HG03565 (cell line): ENCODE data around the gene NOS1AP.

ENCODE experiments used
- ATAC-seq: cut with Tn5 transposase; IDR thresholded peaks from one replicate; pipeline ENCODE4 v1.9.1; 2021; ENCODE audit warnings: mild to moderate bottlenecking, moderate library complexity; ENCODE audit not compliant: unreplicated experiment

Gene NOS1AP

DNA sequence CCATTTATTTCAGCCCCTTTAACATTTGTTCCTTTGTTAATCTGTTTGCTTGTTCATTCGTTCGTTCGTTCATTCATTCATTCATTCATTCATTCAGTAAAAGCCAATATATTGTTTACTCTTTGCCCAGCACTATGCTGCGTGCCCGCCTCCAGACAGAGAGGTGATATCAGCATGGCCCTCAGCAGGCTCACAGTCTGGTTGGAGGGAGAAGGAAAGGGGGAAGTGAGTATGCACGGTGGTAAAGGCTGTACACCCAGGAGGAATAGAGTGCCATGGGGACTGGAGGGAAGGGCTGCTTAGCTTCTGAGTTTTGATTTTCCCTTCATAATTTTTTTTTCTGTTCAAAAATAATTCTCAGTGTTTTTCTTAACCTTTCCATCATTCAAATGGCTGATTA is 144.7 kb downstream of the NOS1AP start:
- ATAC-seq = no peak

- no peak for ATAC-seq
These were observed 146.4 kb downstream of the NOS1AP start for GRCh38 chr1:162215902-162216301.

DNA sequence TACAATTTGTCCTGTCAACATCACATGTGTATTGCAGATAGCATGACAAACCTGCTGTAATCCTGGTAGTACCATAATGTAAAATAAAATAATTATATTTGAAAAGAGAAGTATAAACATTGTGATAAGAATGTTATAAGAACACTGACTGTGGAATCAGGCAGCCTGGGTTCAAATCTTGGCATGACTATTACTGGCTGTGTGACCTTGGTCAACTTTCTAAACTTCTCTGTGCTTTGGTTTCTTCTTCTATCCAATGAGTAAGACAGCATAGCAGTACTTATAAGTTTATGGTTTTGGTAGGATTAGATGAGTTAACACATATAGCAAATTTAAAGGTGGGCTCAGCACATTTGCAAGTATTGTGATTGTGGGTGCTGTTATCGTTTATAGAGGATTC is 147.1 kb downstream of the NOS1AP start:
- no peak for ATAC-seq

- no peak for ATAC-seq
These were observed 148.2 kb downstream of the NOS1AP start for GRCh38 chr1:162217706-162218105.

GRCh38 chr1:162218546-162218945 is 149.1 kb downstream of the NOS1AP start:
- no peak for ATAC-seq

GRCh38 chr1:162218975-162219374 is 149.5 kb downstream of the NOS1AP start:
- no peak for ATAC-seq

- no peak for ATAC-seq
These were observed 150.0 kb downstream of the NOS1AP start for GRCh38 chr1:162219461-162219860.

DNA sequence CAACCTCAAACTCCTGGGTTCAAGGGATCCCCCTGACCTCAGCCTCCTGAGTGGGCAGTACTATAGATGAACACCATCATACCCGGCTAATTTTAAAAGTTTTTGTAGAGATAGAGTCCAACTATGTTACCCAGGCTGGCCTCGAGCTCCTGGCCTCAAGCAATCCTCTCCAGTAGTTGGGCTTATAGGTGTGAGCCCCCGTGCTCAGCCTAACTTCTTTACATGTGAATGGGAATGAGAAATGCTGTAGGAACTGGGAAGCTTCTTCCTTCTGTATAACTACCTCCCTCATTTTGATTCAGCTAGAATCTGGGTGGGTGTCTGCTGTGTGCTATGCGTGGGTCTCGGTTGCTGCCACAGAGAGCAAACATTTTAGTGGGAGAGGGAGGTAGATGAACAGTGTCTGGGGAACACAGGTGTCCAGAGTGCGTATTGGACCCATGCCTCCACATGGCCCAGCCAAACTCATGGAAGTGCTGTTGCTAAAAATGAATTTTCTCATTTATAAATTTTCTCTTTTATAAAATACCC is 150.6 kb downstream of the NOS1AP start:
- no peak for ATAC-seq

DNA sequence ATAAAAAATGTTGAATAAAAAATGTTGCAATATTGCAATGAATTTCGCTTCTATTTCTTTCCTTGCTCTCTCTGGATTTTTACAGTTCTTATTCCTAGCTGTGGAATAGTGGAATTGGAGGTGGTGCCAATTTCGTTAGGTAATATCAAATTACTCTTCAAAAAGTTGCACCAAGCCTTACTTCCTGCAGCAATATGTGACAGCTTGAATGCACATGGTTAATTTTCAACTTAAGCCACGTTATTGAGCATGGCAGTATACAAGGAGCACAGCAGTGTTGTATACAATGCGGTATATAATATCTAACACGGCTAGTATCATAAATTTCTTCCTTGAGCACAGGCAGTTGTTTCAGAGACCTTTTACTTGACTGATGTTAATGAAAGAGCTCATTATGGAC is 152.5 kb downstream of the NOS1AP start:
- no peak for ATAC-seq

DNA sequence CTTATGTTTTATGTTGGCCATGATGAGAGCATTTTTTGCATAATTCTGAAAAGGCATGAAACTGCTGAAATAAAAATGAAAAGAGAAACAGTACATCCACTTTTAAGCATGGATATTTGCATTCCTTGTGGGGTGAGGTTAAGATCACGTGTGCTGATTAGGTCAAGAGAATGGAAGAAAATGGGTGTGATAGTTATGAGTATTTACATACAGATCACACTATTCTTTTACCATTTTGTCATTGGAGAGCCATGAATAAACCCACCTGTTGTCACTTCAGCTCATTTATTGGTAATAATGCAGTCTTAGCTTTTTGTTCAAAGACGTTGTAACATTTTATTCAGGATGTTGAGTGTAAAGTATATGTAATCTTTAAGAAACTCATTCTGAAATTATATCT is 153.2 kb downstream of the NOS1AP start:
- no peak for ATAC-seq

DNA sequence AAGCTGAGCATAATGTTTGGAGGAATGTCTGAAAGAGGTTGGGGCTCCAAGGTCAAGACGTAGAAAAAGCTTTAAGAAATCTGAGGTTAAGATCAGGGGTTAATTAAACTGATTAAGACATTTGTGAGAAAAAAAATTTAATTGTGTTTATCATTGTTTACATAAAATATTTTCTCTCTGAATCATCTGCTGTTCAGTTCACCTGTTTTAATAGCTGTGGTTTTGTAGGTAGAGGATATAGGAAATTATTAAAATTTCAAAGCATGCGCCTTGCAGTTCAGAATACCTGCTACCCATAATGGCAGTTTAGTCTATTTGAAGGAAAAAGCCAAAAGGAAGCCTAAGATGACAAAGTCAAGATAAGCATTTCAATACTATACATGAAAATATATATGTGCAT is 154.0 kb downstream of the NOS1AP start:
- ATAC-seq = no peak

- ATAC-seq = no peak
These were observed 154.8 kb downstream of the NOS1AP start for GRCh38 chr1:162224267-162224666.

- no peak for ATAC-seq
These were observed 159.1 kb downstream of the NOS1AP start for GRCh38 chr1:162228586-162228985.

DNA sequence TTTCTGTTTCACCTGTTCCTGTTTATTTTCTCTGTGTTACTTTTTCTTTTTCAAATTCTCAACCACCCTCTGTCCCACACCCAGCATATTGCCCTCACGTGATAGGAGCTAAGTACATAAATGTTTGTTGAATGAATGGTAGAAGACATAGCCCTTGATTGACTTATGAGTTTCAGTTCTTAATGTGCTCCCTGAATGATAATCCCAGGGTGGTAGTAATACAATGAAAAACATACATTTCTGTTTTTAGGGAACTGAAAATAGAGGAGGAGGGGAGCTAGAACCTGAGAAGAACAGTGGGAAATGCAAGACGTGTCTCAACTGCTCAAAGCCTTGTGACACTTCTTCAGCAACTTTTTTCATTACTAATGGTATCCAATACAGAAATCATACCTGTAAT is 160.1 kb downstream of the NOS1AP start:
- no peak for ATAC-seq

- no peak for ATAC-seq
These were observed 160.6 kb downstream of the NOS1AP start for GRCh38 chr1:162230096-162230495.

GRCh38 chr1:162230517-162230916 is 161.0 kb downstream of the NOS1AP start:
- ATAC-seq = no peak

GRCh38 chr1:162232034-162232711 is 162.7 kb downstream of the NOS1AP start:
- ATAC-seq = no peak

DNA sequence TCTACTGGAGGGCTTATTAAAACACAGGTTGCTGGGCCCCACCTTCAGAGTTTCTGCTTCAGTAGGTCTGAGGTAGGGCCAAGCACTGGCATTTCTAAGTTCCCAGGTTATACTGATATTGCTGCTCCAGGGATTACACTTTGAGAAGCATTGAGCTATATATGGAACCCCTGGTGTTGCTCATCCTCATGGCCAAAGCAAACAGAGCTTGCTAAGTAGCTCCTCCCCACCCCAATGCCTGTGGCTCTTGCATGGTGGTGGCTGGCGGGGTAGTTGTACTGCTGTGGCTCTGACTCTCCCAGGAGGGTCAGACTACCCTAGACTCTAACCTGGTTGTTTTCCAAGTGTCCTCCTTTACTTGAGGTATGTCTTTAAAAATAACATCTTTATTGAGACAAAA is 163.6 kb downstream of the NOS1AP start:
- no peak for ATAC-seq

- no peak for ATAC-seq
These were observed 164.4 kb downstream of the NOS1AP start for GRCh38 chr1:162233937-162234336.

- ATAC-seq = no peak
These were observed 165.1 kb downstream of the NOS1AP start for GRCh38 chr1:162234571-162234970.

GRCh38 chr1:162235241-162235800 is 165.8 kb downstream of the NOS1AP start:
- ATAC-seq = no peak

DNA sequence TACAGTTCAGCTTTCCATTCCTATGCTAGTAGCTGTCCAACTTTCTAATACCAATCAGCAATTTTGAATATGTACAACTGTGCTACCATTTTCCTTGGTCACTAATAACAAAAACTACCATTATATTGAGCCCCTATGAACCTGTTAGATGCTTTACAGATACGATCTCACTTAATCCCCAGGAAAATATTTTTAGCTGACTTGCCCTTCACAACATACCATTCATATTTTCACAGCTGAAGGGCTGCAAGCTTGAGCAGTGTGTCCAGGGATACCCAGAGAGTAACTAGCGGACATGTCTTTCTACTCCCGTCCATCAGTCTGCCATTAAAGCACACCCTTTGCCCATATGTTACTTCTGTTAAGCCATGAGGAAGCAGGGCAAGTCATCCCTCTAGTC is 166.7 kb downstream of the NOS1AP start:
- no peak for ATAC-seq

- ATAC-seq = no peak
These were observed 167.1 kb downstream of the NOS1AP start for GRCh38 chr1:162236618-162237017.
